GM12892 (cell line): Measurements from ENCODE around the gene NRAS.

ENCODE experiments used
- POLR2A ChIP-seq: IDR thresholded peaks from 2 replicates; pipeline ENCODE4 v1.6.1; 2011; ENCODE audit warnings: low read depth, low read length, control low read depth
- TAF1 ChIP-seq: IDR thresholded peaks from 2 replicates; pipeline ENCODE4 v1.6.1; 2011; ENCODE audit warnings: low read depth, mild to moderate bottlenecking, control low read depth, low read length, borderline replicate concordance

DNA sequence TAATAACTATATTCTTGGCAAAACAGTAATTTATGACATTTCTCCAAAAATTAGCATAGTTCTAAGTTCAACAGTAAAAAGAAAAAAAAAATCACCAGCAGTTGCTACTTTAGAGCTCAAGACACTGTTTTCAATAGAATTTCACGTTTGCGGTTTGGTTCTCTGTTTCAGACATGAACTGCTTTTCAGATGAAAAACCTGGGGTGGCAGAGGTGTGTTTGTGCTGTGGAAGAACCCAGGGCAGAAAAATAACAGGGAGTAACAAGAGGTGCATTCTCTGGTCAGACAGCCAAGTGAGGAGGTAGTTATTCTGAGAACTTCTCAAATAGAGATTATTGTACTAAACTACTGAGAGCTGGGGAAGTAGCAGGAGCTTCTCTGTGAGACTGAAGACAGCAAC, 9.0 kb downstream of the NRAS start:
- TF ChIP-seq POLR2A (no peak), TAF1 (no peak)
